Measurements from ENCODE around the gene ADGRG6. TPM values are rescaled to one million over a fixed set of nuclear protein-coding genes. Genes with fewer than 3 reads are reported as not detected.

ADGRG6 gene
- total and polyA plus RNA-seq, 10 donors = 0.24 to 29.0 (median 15.4) TPM

DNA sequence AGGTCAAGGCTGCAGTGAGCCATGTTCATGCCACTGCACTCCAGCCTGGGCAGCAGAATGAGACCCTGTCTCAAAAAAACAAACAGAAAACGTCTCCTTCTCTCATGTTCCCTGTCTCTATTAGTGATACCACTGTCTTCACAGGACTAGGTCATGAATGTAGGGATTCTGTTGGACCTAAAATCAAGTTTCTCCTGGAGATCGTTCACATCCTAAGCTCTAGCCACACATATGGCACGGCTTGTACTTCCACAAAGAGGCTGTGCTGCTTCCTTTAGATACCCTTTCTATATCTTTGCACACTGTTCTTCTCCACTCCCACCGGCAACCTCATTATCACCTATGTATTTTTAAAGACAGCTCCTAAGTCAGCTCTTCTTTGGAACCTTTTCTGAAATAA is 96.5 kb downstream of the ADGRG6 start:
- H3K27ac ChIP-seq = no peak overlapping the region
- TF ChIP-seq POLR2A (IDR thresholded peaks at IDR 0.05) (no peak), POLR2AphosphoS5 (IDR thresholded peaks at IDR 0.05) (no peak)
- TF ChIP-seq, protein P1, sequence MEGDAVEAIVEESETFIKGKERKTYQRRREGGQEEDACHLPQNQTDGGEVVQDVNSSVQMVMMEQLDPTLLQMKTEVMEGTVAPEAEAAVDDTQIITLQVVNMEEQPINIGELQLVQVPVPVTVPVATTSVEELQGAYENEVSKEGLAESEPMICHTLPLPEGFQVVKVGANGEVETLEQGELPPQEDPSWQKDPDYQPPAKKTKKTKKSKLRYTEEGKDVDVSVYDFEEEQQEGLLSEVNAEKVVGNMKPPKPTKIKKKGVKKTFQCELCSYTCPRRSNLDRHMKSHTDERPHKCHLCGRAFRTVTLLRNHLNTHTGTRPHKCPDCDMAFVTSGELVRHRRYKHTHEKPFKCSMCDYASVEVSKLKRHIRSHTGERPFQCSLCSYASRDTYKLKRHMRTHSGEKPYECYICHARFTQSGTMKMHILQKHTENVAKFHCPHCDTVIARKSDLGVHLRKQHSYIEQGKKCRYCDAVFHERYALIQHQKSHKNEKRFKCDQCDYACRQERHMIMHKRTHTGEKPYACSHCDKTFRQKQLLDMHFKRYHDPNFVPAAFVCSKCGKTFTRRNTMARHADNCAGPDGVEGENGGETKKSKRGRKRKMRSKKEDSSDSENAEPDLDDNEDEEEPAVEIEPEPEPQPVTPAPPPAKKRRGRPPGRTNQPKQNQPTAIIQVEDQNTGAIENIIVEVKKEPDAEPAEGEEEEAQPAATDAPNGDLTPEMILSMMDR (IDR thresholded peaks at IDR 0.05 in 8 of 11, conservative IDR thresholded peaks at IDR 0.05 in 3 of 11) = no peak
- H3K36me3 ChIP-seq = no peaks in the 10 kb centered on the region
- no peaks in the 10 kb centered on the region for H3K9me3 ChIP-seq
- DNase-seq = no peak
- intact Hi-C loops (cut with DNase I; ENCODE audit: low total_unique reads) = no loop called here
- 69 to 90% (median 83%) methylated on average over 4 of the region's 4 CpGs for WGBS, 5 donors
- H3K27me3 ChIP-seq (replicated peaks in 1 of 7) = no peaks in the 10 kb centered on the region
- peaks cover 0 to 16% (median 0%) of the 10 kb centered on the region in 6 donors for H3K4me1 ChIP-seq
- H3K4me3 ChIP-seq = no peak overlapping the region

DNA sequence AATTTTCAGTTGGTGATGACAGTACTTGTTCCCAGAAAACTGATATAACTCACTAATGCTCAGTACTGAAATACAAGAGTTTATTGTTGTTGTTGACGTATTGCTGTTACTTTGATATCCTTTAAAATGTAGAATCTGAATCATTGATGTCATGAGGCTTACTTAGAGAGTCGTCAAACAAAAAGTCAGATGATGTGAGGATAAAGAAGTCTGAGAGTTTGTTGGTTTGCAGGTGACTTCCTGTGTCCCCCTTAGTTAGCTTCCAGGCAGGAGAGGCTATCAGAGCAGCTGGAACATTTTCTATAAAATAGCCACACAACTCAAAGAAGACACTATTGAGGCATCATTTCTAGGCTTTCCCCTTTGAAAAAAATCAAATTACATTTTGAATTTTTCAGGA is 97.9 kb downstream of the ADGRG6 start:
- DNase-seq = no peak
- Histone ChIP-seq H3K27ac (no peak overlapping the region), H3K4me1 (peaks cover 0 to 16% (median 0%) of the 10 kb centered on the region in 6 donors), H3K36me3 (no peaks in the 10 kb centered on the region), H3K27me3 (replicated peaks in 1 of 7) (no peaks in the 10 kb centered on the region), H3K9me3 (no peaks in the 10 kb centered on the region), H3K4me3 (no peak overlapping the region)
- TF ChIP-seq POLR2AphosphoS5 (IDR thresholded peaks at IDR 0.05) (no peak), POLR2A (IDR thresholded peaks at IDR 0.05) (no peak)
- TF ChIP-seq, protein P1 (IDR thresholded peaks at IDR 0.05 in 8 of 11, conservative IDR thresholded peaks at IDR 0.05 in 3 of 11) = no peak
- WGBS, 5 donors = 82 to 92% (median 85%) methylated on average over 2 of the region's 2 CpGs
- intact Hi-C loops (cut with DNase I; ENCODE audit: low total_unique reads) = no loop called here

DNA sequence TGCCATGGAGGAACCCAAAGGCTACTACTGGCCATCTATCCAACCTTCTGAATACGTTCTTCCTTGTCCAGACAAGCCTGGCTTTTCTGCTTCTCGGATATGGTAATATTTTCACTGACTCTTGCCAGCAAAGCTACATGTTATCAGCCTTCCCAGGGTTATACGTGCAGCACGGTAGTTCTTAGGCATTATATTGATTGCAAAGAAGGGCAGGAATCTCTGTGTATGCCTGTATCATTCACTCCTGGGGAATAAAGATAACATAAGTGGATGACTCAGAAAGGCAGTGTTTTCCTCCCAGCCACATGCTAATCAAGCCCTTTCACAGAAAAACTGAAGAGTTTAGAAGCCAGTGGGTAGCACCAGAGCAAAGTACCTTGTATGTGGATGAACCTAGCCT is 98.7 kb downstream of the ADGRG6 start:
- 63 to 72% (median 68%) methylated on average over 4 of the region's 4 CpGs for WGBS, 5 donors
- intact Hi-C loops (cut with DNase I; ENCODE audit: low total_unique reads) = no loop called here
- Histone ChIP-seq H3K4me1 (peaks cover 0 to 11% (median 0%) of the 10 kb centered on the region in 6 donors), H3K4me3 (no peak overlapping the region), H3K27me3 (replicated peaks in 1 of 7) (no peaks in the 10 kb centered on the region), H3K9me3 (no peaks in the 10 kb centered on the region), H3K27ac (no peak overlapping the region), H3K36me3 (no peaks in the 10 kb centered on the region)
- TF ChIP-seq POLR2A (IDR thresholded peaks at IDR 0.05) (no peak), POLR2AphosphoS5 (IDR thresholded peaks at IDR 0.05) (no peak)
- TF ChIP-seq, protein P1 (IDR thresholded peaks at IDR 0.05 in 8 of 11, conservative IDR thresholded peaks at IDR 0.05 in 3 of 11) = no peak
- no peak for DNase-seq

DNA sequence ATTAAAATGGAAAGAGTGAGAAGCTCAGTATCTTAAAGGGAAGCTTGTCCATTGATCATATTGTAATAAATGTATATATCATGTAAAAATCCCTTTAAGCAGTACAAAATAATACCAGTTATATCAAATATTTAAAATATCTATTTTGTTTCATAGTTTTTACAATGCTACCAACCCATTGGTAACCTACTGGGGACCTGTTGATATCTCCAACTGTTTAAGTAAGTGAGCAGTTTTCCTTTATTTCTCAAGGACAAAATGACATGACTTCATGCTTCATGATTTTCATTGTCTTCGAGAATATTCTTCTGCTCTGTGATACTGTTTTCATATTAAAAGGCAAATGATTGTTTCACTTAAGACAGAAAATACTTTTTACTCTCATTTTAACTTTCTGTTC is 100.0 kb downstream of the ADGRG6 start:
- Histone ChIP-seq H3K4me3 (no peak overlapping the region), H3K9me3 (no peaks in the 10 kb centered on the region), H3K36me3 (no peaks in the 10 kb centered on the region), H3K27me3 (replicated peaks in 1 of 7) (no peaks in the 10 kb centered on the region), H3K27ac (no peak overlapping the region), H3K4me1 (peaks cover 0 to 4% (median 0%) of the 10 kb centered on the region in 6 donors)
- TF ChIP-seq POLR2AphosphoS5 (IDR thresholded peaks at IDR 0.05) = no peak
- TF ChIP-seq, protein P1 (IDR thresholded peaks at IDR 0.05 in 8 of 11, conservative IDR thresholded peaks at IDR 0.05 in 3 of 11) = no peak
- no peak for DNase-seq
- WGBS, 5 donors = 82 to 94% (median 84%) methylated on average over 1 of the region's 1 CpG
- intact Hi-C loops (cut with DNase I; ENCODE audit: low total_unique reads) = no loop called here
